NOMO-1 (cell line): Measurements from ENCODE around the gene WSB1.
A peak's percentile ranks its signal among the peaks of the same experiment; 100 is the strongest.

Experiments used
- DNase-seq, 2 experiments: peaks; one replicate each; lab custom pipeline; 2025; ENCODE audit not compliant: unreplicated experiment in 2 of 2; lab: John Stamatoyannopoulos, UW

WSB1 gene

GRCh38 chr17:27333410-27333980 lies 39.6 kb downstream of the WSB1 start:
- no peak for DNase-seq

GRCh38 chr17:27336184-27336583 lies 42.3 kb downstream of the WSB1 start:
- DNase-seq, result peak; percentile 87

- no peak for DNase-seq
These were observed 44.6 kb downstream of the WSB1 start for GRCh38 chr17:27338536-27338985.

- DNase-seq, result no peak
These were observed 45.4 kb downstream of the WSB1 start for GRCh38 chr17:27339198-27339835.

GRCh38 chr17:27339836-27340550 lies 46.1 kb downstream of the WSB1 start:
- DNase-seq, result peak in 1 of 2 experiments; percentile 4

GRCh38 chr17:27340575-27340974 lies 46.7 kb downstream of the WSB1 start:
- no peak for DNase-seq

- DNase-seq, result no peak
These were observed 47.1 kb downstream of the WSB1 start for GRCh38 chr17:27341041-27341471.

GRCh38 chr17:27342059-27342458 lies 48.1 kb downstream of the WSB1 start:
- no peak for DNase-seq

GRCh38 chr17:27343294-27343693 lies 49.4 kb downstream of the WSB1 start:
- no peak for DNase-seq

GRCh38 chr17:27343977-27344607 lies 50.2 kb downstream of the WSB1 start:
- no peak for DNase-seq

GRCh38 chr17:27345141-27345904 lies 51.4 kb downstream of the WSB1 start:
- DNase-seq, result no peak

- DNase-seq, result no peak
These were observed 52.5 kb downstream of the WSB1 start for GRCh38 chr17:27346228-27346899.

GRCh38 chr17:27348196-27348595 lies 54.3 kb downstream of the WSB1 start:
- DNase-seq, result no peak

GRCh38 chr17:27349540-27350021 lies 55.7 kb downstream of the WSB1 start:
- DNase-seq, result no peak

- DNase-seq, result no peak
These were observed 57.8 kb downstream of the WSB1 start for GRCh38 chr17:27351759-27352158.

- DNase-seq, result no peak
These were observed 58.6 kb downstream of the WSB1 start for GRCh38 chr17:27352448-27353032.

- DNase-seq, result no peak
These were observed 59.1 kb downstream of the WSB1 start for GRCh38 chr17:27353033-27353460.

- DNase-seq, result peak; percentile 75 to 85
These were observed 59.6 kb downstream of the WSB1 start for GRCh38 chr17:27353461-27354050.

GRCh38 chr17:27354051-27354490 lies 60.2 kb downstream of the WSB1 start:
- DNase-seq, result no peak
